Stimulated activated CD4-positive, alpha-beta T cell treated with anti-CD3 and anti-CD28 coated beads, Interleukin-4, amount 100 ng/mL, for 1 hour (primary cell): ENCODE results near the gene PEAK1.

ENCODE experiments used
- DNase-seq: peaks from one replicate; pipeline ENCODE4 v3.0.0-alpha.2; 2020

PEAK1 gene

DNA sequence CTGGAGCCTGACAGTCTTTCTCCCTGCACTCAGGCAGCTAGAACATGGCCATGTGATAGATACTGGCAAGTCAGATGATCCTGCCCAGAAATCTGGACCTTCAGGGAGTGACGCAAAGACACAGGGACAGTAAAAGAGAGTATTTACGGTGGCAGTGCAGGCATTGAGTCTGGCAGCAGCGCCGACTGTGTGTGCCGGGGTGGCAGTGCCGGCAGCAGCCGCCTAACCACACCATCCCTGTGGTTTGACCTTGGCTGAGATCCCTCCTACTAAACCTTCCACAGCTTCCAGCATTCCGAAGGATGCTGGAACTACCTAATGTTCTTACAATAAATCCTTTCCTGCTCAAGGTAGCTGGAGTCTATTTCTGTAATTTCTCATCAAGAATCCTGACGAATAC, 344.4 kb downstream of the PEAK1 start:
- no peak for DNase-seq

DNA sequence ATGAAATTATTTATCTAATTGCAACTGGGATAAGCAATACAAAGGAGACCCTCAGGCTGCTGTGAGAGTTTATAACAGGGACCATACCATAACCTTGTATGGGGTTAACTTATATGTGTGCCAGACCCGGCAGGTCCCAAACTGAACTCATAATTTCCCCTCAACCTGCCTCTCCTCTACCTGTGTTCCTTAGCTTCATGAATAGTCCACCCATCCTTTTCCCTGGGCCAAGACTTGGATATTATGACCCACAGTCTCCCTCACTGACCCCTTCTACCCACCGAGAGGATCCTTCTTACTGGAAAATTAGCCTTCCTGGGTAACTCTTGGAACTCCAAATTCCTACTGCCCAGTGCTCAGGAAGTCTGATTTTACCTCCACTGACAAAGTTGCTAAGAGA, 345.6 kb downstream of the PEAK1 start:
- DNase-seq: no peak

- DNase-seq: no peak
These were observed 348.3 kb downstream of the PEAK1 start for GRCh38 chr15:77071305-77072223.

DNA sequence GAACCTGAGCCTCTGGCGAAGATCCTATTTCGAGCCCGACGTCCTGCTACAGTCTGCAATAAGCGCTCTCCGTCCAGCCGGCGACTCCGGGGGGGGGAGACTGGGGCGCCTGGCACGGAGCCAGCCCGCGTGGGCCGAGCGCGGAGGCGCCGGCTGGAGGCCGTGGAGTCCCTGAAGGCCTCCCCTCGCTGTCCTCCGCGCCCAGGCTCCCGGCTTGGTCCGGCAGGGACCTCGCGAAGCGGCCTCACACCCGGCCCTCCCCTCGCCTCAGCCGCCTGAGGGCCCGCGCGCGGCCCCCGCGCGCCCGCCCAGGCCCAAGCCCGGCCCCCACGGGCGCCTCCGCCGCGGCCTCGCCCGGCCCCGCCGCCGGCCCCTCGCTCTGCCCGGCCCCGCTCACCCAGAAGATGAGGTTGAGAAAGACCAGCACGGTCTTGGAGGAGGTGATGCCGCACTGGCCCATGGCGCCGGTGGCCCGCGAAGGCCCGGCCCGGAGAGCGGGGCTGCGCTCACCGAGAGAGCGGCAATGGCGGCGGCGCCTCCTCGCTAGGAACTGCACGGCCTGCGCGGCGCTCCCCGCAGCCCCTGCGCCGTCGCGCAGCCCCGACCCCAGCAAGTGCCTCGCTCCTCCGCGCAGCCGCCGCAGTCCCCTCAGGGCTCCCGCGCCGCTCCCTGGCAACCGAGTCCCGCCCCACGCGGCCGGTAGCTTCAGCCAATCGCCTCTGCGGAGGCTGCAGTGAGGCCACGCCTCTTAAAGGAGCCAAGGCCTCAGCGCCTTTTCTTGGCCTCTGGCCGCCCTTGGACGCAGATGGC, 349.2 kb downstream of the PEAK1 start, which contains the start of gene TSPAN3:
Gene TSPAN3 (minus strand): TSS at position 615 of the 810 bp plus-strand sequence. CDS start 155 bp downstream, at position 460.
- DNase-seq: peak; percentile 94

DNA sequence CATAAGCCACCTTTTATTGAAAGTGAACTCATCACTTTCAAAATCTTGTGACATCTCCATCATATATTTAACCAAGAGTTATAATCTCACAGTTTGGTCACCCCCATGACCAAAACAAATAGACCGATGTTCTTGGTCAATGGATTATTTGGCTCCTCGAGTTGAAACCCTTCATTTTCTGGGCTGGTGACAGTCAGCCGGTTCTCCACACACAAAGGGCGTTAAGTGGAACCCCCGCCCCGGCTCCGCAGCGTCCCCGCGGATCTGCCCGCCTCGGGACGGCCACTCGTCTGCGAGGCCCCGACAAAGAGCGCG, 349.8 kb downstream of the PEAK1 start:
- DNase-seq: no peak

- DNase-seq: no peak
These were observed 350.3 kb downstream of the PEAK1 start for GRCh38 chr15:77069521-77070121.

DNA sequence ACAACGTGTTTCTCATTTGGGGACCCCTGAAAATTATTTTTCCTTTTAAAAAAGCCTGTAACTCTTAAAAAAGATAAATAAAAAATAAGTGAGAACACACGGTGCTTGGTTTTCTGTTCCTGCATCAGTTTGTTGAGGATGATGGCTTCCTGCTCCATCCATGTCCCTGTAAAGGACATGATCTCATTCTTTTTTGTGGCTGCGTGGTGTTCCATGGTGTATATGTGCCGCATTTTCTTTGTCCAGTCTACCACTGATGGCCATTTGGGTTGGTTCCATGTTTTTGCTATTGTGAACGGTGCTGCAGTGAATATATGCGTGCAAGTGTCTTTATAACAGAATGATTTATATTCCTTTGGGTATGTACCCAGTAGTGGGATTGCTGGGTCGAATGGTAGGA, 351.3 kb downstream of the PEAK1 start:
- DNase-seq: no peak

GRCh38 chr15:77067691-77068367, 352.1 kb downstream of the PEAK1 start:
- DNase-seq: no peak

DNA sequence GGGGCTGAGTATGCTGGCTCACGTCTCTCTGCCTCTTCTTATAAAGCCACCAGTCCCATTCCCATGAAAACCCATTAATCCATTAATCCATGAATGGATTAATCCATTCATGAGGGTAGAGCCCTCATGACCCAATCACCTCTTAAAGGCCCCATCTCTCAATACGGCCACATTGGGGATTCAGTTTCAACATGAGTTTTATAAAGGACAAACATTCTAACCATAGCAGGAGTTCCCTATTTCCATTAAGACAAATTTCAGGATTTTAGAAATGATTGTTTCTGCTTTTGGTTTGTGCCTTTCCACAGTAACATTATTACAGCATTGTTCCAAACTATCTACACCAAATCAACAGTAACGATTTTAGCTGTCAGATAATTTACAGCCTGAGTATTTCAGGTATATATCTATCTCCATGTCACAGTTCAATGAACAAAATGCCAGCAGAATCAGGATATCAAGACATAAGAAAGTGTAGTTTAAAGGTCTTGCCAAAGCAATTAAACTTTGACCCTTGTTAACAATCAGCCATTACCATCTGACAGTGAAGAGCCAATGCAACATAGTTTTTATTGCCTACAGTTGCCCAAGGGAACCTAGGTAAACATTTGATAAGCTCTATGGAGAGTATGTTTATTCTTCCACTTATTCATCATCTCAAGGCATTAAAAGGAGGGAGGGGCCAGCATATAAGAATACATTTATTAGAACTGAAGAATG, 352.8 kb downstream of the PEAK1 start:
- no peak for DNase-seq

GRCh38 chr15:77064539-77065308, 355.2 kb downstream of the PEAK1 start:
- DNase-seq: no peak

- no peak for DNase-seq
These were observed 355.8 kb downstream of the PEAK1 start for GRCh38 chr15:77064063-77064462.

GRCh38 chr15:77063249-77063648, 356.7 kb downstream of the PEAK1 start:
- no peak for DNase-seq

DNA sequence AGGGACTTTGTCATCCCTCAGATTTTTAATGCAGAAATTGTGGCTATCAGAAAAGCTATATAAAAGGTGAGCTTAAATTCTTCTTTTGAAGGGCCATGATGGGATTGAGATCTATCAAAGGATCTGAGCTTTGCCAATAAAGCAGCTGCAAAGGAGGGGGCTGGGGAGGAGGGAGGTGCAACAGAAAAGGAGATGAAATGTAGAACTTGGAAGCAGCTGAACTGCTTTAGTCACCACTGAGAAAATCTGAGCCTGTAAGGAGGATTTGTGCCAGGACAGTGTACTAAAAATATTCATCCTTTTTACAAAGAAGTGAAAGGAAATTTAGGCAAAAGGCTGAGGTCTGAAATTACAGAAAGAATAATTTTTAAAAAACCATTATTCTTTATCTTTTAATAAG, 359.4 kb downstream of the PEAK1 start:
- DNase-seq: no peak

- no peak for DNase-seq
These were observed 360.0 kb downstream of the PEAK1 start for GRCh38 chr15:77059786-77060361.

GRCh38 chr15:77058468-77058867, 361.4 kb downstream of the PEAK1 start:
- no peak for DNase-seq

GRCh38 chr15:77057685-77058084, 362.2 kb downstream of the PEAK1 start:
- no peak for DNase-seq

DNA sequence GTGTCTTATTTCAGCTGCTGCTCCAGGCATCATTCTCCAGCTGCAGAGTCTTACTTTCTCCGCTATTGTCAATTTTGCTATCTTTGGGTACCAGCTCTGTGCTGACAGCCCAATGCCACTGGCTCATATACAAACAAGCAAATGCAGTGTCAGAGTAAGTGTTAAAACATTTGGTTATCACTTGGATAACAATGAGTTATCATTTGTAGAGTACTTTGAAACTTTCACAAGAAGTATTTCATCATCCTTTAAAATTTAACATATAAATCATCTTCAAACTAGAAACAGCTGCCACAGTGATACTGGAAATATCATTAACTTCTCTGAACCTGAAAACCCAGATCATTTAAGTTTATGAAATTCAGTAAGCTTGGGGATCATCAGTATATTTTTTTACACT, 362.8 kb downstream of the PEAK1 start:
- DNase-seq: no peak

GRCh38 chr15:77053709-77054108, 366.2 kb downstream of the PEAK1 start:
- DNase-seq: no peak

DNA sequence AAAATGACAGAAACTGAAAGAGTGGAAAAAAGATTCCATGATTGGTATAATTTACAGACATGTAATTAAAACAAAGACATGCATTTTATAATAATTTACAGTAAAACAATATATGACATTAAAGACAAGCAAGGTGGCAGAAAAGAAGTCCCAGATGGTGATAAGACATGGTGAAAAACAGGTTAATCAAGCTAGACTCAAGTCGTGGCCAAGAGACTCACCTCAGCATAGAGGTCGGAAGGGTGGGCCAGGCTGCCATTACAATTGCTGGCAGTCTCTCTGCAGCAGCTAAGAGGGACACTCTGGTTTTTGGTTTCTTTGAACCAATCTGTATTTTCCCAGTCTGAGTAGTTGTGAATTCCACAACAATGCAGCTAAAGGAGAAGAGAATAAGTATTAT, 367.3 kb downstream of the PEAK1 start:
- DNase-seq: no peak
